HT1080 (cell line): ENCODE results near the gene LIPC. TPM values are rescaled to one million over a fixed set of nuclear protein-coding genes. Genes with fewer than 3 reads are reported as not detected.
"Not testable (repeated sequence)": the region's sequence is repeated elsewhere in the genome, so short reads cannot be mapped to it uniquely, and the experiment has no call there.

ENCODE experiments used
- DNase-seq: peaks from one replicate; pipeline ENCODE4 v3.0.0-alpha.2; 2015; ENCODE audit warnings: low read depth
- total RNA-seq: library from RNA; depleted of rRNA; stranded (reverse); fragments of >200 nt; shearing (Covaris generic); gene quantifications from 2 replicates; pipeline ENCODE4 v1.2.3, GENCODE V29; 2014

Gene LIPC
- total RNA-seq, 1 experiment from 2014 or later = 0.11 TPM

DNA sequence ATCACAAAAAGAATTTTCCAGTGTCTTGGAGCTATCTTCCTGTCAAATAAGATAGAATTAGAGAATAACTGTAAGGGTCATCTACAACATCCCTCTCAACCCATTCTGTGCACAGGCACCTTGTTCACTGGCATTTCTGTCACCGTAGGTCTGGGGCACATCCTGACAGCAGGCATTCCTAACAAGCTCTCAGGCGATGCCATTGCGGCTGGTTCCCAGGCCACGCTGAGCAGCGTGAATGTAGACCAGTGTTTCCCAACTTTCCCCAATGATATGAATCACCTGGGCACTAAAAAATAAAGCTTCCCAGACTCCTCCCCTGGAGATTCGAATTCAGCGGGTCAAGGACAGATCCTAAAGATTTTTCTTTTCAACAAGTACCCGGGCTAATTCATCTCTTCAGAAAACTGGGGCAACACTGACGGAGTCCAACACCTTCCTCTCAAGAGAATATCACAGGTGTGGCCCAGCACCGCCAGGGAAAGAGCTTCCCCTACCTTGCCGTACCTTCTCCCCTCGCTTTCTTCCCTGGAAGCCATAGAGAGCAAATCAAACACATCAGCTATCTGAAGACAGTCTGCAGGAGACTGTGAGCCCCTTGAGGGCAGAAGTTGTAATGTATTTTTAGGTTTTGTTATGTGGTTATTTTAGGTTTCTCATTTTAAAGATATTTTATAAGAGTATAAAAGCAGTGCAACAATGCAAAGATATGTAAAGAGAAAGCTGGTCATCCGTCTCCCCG is 143.4 kb downstream of the LIPC start:
- no peak for DNase-seq

DNA sequence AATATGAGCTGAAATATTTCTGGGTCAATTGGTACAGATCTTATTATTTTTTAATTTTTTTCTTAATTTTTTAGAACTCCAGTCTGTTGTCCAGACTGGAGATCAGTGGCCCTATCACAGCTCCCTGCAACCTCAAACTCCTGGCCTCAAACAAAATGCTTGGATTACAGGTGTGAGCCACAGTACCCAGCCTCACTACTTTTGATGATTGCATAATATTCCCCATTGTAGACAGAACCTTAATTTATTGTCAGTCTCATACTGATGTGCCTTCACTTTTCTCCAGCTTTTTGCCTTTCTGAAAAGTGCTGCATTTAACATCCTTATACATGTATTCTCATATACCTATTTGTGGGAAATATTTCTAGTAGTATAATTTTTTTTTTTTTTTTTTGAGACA is 144.9 kb downstream of the LIPC start:
- DNase-seq = no peak

DNA sequence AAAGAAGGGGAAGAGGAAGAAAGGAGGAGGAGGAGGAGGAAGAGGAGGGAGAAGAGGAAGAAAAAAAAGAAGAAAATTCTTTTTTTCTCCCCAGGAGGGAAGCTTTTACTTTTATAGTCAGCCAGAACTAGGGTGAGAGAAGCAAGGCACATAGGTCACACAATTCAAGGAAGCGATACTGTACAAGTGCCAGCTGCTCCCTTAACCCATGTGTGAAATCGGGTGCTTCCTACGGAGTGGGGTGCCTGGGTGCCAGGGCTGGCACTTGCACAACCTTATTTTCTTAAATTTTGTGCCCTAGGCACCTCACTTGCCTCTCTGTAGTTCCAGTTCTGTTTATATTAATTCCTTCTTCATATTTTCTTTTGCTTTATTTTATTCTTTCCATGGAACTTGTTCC is 150.4 kb downstream of the LIPC start:
- DNase-seq = no peak

DNA sequence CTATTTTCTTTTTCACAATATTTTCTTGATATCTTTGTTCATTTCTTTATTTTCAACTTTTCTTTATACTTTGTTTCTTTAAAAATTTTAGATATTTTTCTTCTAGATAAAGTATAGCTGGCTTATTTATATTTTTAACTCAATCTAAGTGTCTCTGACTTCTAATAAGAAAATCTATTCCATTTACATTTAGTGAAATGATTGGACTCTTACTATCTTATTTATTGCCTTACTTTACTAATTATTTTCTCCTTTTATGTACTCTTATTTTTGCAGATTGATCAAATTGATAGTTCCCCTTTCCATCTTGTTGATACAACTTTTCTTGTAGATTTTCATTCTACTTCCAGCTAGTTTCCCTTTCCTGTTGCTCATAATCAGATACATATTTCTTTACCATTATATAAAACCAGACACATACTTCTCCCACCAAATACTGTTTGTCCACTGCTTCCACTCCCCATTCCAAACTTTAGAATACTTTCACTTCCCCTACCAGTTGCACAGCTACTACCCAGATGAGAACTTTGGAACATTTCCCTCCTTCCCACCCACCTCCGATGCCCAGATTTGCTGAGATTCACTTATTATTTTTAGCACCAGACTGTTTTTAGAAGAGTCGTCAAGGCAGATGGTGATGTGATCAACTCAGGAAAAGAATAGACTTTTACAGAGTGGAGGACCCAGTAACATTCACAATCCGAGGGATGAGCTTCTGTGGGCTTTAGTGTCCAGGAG is 151.5 kb downstream of the LIPC start:
- DNase-seq = no peak

DNA sequence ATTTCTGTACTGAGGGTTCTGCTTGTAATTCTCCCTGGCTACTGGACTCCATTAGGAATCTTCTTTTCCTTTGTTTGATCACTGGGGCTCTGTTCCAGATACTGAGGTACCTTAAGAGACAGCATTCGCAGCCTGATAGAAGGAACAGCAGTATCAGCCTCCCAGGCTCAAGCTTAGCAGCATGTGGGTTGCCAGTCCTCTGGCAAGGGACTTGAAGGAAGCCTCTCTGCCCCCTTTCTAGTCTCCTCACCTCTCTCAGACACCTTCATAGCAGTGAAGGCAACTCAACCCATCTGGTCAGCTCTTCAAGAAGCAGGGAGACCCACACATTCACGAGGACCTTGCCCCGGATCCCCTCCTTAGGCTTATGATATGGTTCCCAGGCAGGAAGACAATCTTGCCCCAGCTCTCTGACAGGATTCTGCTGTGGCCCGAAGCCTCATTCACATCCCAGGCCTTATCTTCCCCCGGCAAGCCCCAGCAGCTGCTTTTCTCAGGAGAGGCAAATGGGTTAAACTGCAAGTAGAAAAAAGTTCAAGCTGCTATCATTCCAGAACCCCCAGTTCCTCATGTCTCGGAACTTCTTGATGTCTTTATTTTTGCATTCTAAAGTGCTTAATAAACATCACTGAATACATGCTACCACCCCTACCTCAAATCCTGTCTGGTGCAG is 153.1 kb downstream of the LIPC start:
- no peak for DNase-seq

DNA sequence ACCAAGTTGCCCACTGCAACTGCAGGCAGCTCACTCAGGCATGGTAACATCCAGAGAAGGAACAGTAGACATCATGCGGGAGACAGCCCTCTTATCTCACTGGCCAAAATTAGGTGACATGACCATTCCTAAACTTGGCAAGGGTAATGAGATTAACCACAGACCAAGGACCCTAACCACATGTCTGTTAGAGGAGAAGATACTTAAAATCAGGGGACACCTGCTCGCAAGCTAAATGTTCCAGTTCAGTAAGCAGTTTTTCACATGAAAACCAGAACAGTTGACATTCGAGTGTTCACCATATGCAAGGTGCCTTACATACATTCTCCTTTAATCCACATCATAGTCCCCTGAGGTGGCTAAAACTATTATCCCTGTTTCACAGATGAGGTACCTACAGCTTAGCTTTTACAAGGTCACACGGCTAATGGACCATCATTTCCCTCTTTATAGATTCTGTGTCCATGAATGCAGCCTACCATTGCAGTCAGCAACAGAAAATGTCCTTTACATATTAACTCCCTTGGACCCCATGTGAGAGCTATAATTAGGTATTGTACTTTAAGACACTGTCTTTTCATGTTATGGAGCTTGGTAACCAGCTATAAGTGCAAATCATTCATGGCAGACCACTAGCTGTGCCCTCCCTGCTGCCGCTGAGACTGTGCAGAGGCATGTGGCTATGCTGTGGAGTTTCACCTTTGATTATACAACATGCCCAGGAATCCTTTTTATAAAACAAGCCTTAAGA is 154.1 kb downstream of the LIPC start:
- DNase-seq = no peak

DNA sequence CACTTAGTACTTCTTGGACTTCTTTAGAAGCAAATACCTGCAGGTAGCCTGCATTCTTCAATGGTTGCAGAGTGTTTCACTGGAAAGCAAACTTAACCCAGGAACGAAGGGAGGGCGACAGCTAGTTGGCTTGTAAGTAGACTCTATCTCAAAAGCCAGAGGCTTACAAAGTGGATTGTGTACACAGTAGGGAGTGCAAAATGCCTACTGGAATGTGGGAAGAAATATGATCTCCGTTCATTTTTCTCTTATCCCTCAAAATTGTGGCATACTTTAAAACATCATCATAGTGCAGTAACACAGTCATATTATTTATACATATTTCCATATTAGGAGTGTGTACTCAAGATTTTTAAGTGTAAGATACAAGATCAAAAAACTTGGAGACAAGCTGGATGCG is 155.7 kb downstream of the LIPC start:
- no peak for DNase-seq

- DNase-seq = no peak
Measured at GRCh38 chr15:58588096-58588495, 156.3 kb downstream of the LIPC start.

DNA sequence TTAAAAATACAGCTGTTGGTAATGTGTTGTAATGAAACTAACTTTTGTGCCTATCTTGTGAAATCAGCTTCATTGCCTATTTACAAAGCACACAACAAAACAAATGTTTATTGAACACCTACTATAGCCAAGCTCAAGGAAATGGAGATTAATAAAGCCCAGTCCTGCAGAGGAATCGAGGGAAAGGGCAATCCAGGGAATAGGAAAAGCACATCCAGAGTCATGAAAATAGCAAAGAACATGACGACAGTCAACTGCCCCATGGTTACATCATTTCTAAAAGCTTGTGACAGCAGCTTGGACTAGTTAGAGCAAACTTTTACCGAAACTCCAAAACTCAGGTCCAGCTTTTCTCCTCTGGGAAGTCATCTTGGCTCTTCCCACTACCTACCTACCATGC is 157.3 kb downstream of the LIPC start:
- no peak for DNase-seq

GRCh38 chr15:58590236-58590635 is 158.4 kb downstream of the LIPC start:
- no peak for DNase-seq

- DNase-seq = no peak
Measured at GRCh38 chr15:58590926-58591325, 159.1 kb downstream of the LIPC start.

GRCh38 chr15:58593870-58594269 is 162.1 kb downstream of the LIPC start:
- no peak for DNase-seq

GRCh38 chr15:58594898-58595297 is 163.1 kb downstream of the LIPC start:
- no peak for DNase-seq

DNA sequence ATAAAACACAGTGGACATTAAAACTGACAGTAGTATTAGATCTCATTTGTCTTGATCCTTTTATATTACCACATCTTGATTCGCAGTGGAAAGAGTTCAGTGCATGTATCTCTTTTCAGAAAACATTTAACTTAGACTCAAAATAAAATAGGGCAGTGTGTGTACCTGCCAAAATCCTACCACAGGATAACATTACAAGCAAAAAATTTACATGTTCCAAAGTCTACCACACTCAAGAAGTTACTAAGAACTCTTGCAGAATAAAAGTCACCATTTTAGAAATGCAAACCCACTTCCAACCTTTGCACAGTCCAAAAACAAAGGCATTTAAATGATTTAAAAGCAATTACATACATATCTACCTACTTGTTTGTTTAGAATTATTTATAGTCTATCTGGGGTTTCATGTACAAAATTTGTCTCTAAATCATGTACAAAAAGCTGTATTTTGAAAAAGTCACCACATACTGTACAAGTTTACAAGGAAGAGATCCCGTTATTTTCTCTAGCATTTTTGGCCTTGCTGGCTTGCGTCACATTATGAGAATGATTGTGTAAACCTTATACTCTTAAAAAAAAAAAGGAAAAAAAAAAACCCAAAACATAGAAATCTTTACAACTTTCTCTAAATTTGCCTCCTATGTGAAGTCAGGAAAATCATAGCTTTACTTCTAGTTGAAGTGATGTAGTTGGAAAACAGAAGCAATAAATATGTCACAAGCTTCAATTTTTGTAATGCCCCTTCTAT is 163.9 kb downstream of the LIPC start:
- no peak for DNase-seq

- DNase-seq = no peak
Measured at GRCh38 chr15:58597943-58598828, 166.4 kb downstream of the LIPC start.

- DNase-seq = no peak
Measured at GRCh38 chr15:58598829-58599210, 167.0 kb downstream of the LIPC start.

DNA sequence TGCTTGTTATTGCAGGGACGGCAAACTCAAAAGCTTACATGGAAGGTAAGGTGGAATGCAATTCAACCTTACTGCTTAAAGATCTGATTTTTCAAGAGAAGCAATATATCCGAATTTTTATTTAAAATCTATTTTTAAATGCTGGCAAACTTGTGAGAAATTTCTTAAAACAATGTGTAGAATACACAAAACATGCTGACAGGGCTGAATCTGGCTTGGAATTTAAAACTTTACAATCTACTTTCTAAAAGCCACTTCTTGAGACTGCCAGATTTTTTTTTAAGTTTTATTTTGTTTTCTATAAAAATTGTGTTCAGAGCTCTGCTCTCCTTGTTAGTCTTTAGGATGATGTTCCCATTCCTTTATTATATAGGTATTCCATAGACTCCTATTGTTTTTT is 171.0 kb downstream of the LIPC start:
- DNase-seq = no peak

DNA sequence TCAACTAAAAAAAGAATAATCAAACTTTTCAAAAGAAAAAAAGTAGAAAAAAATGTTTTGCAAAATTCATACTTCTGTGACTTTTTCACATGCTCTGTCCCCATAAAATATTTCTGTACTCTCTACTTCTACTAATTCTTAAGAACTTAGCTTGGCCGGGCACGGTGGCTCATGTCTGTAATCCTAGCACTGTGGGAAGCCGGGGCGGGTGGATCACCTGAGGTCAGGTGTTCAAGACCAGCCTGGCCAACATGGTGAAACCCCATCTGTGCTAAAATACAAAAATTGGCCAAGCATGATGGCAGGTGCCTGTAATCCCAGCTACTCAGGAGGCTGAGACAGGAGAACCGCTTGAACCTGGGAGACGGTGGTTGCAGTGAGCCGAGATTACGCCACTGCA is 172.1 kb downstream of the LIPC start:
- DNase-seq = not testable (repeated sequence)

DNA sequence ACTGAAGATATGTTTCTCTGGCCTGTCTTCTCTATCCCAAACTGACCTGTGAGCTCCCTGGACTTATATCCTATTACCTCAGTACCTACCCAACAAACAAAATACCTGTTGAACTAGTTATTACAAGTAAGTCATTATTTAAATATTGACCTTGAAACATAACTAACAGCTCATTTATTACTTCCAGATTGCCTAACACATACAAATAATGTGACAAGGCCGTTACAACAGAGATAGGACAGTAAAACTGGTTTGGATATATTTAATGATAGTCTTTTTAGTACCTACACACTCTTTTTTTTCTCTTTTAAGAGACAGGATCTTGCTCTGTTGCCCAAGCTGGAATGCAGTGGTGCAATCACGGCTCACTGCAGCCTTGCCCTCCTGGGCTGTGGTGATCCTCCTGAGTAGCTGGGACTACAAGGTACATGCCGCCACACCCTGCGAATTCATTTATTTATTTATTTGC is 172.7 kb downstream of the LIPC start:
- DNase-seq = no peak
